GM10266 (cell line): ENCODE results near the gene AMBRA1.
A peak's percentile ranks its signal among the peaks of the same experiment; 100 is the strongest.
"Not testable (repeated sequence)": the region's sequence is repeated elsewhere in the genome, so short reads cannot be mapped to it uniquely, and the experiment has no call there.

Source experiments
- DNase-seq: peaks from one replicate; pipeline ENCODE4 v3.0.0; 2012; ENCODE audit errors: extremely low spot score
- TF ChIP-seq, protein P1 (sequence below): IDR thresholded peaks from 2 replicates; pipeline ENCODE4 v1.5.1; 2012; ENCODE audit warnings: mild to moderate bottlenecking, low read depth; ENCODE audit not compliant: control insufficient read depth, insufficient read depth; ENCODE audit errors: missing control alignments

Gene AMBRA1

DNA sequence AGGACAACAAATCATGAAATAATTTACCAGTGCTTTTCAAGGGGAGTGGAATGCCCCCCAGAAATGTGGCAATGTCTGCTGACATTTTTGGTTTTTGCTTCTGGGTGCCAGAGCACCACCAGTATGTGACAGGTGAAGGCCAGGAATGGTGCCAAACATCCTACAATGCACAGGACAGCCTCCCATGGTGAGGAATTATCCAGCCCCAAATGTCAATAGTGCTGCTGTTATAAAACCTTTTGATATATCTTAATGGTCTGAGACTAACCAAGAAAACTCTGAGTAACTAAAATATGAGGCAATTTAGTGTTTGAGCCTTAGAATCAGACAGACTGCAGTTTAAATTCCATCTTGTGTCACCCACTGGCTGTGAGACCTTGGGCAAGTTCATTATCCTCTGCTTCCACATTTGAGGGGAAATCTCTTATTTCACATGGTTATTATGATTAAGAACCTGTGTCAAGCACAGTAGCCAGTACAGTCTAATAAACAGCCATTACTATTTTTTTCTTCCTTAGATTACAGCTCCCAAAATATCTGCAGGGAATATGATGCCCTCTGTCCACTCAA is 69.5 kb downstream of the AMBRA1 start:
- DNase-seq = no peak
- TF ChIP-seq, protein P1, sequence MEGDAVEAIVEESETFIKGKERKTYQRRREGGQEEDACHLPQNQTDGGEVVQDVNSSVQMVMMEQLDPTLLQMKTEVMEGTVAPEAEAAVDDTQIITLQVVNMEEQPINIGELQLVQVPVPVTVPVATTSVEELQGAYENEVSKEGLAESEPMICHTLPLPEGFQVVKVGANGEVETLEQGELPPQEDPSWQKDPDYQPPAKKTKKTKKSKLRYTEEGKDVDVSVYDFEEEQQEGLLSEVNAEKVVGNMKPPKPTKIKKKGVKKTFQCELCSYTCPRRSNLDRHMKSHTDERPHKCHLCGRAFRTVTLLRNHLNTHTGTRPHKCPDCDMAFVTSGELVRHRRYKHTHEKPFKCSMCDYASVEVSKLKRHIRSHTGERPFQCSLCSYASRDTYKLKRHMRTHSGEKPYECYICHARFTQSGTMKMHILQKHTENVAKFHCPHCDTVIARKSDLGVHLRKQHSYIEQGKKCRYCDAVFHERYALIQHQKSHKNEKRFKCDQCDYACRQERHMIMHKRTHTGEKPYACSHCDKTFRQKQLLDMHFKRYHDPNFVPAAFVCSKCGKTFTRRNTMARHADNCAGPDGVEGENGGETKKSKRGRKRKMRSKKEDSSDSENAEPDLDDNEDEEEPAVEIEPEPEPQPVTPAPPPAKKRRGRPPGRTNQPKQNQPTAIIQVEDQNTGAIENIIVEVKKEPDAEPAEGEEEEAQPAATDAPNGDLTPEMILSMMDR = no peak

GRCh38 chr11:46523290-46523689 is 70.5 kb downstream of the AMBRA1 start:
- DNase-seq = no peak
- TF ChIP-seq, protein P1 = no peak

DNA sequence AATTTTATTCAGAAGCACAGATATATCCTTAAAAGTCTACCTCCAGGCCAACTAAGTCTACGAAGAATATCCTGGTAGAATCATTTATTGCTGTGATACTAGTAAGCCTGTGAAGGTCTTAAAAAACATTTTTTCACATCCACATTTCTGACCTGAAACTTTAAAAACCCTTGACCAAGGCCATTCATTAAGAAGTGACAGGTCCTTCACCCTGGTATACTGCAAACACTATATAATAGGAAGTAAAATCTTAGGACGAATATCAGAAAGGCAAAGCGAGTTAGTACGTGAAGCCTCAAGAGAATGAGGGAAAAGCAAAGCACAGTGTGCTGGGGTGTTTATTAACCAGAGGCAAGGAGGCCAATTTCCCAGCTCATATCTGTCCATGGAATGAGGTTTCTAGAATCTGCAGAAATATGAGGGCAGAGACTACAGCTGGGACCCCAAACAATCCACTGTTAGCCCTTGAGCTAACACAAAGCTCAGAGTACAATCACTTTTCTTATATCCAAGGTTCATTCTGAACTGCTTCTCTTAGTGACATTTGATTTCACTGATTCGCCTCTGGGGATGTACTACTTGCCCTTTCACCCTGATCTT is 71.0 kb downstream of the AMBRA1 start:
- TF ChIP-seq, protein P1 = no peak
- no peak for DNase-seq

GRCh38 chr11:46521961-46522681 is 71.7 kb downstream of the AMBRA1 start:
- no peak for DNase-seq
- TF ChIP-seq, protein P1 = peak; percentile 29

GRCh38 chr11:46520971-46521745 is 72.7 kb downstream of the AMBRA1 start:
- TF ChIP-seq, protein P1 = no peak
- DNase-seq = no peak

- DNase-seq = no peak
- TF ChIP-seq, protein P1 = no peak
These were observed 74.5 kb downstream of the AMBRA1 start for GRCh38 chr11:46519351-46519750.

GRCh38 chr11:46518928-46519327 is 74.9 kb downstream of the AMBRA1 start:
- DNase-seq = not testable (repeated sequence)
